Uterus (tissue), 4 donors: ENCODE data around the gene CCDC88A. TPM values are rescaled to one million over a fixed set of nuclear protein-coding genes. Genes with fewer than 3 reads are reported as not detected.

Experiments
- DNase-seq, 2 donors: peaks; one replicate each; pipeline ENCODE4 v3.0.0-alpha.2; 2019 to 2020
- H3K27ac ChIP-seq, 2 donors: fragments of 200-600 bp; sonication (generic); 1 replicate in 1 of 2; 2 replicates in 1 of 2; pipeline ENCODE4 v1.5.1; 2016 to 2018
- H3K27me3 ChIP-seq, 2 donors: fragments of 200-600 bp; sonication (generic); one replicate each; pipeline ENCODE4 v1.5.1; 2018 to 2019; ENCODE audit warnings: control low read depth in 1 of 2
- H3K36me3 ChIP-seq, 2 donors: fragments of 200-600 bp; sonication (generic); one replicate each; pipeline ENCODE4 v1.5.1; 2019; ENCODE audit warnings: control low read depth in 1 of 2
- H3K4me1 ChIP-seq, 2 donors: fragments of 200-600 bp; sonication (generic); one replicate each; pipeline ENCODE4 v1.5.1; 2018 to 2019; ENCODE audit warnings: control low read depth in 1 of 2
- H3K4me3 ChIP-seq, 2 donors: fragments of 200-600 bp; sonication (generic); 1 replicate in 1 of 2; 2 replicates in 1 of 2; pipeline ENCODE4 v1.5.1; 2018 to 2019; ENCODE audit warnings: mild to moderate bottlenecking in 1 of 2
- H3K9me3 ChIP-seq, 2 donors: fragments of 200-600 bp; sonication (generic); one replicate each; pipeline ENCODE4 v1.5.1; 2019; ENCODE audit warnings: control low read depth in 1 of 2
- CTCF ChIP-seq, 4 experiments: fragments of 200-600 bp in 2 of 4; fragments of 450-650 bp in 2 of 4; sonication (generic) in 2 of 4; IDR thresholded peaks; one replicate each; pipeline ENCODE4 v1.5.1; 2016 to 2019; ENCODE audit warnings: antibody characterized with exemption in 4 of 4, mild to moderate bottlenecking in 2 of 4, moderate library complexity in 1 of 4
- POLR2A ChIP-seq, 2 donors: fragments of 450-650 bp; IDR thresholded peaks; one replicate each; pipeline ENCODE4 v1.6.1; 2016; ENCODE audit warnings: antibody characterized with exemption in 2 of 2, mild to moderate bottlenecking in 1 of 2, moderate library complexity in 1 of 2
- intact Hi-C: fragments of 100-400 bp; cut with DNase I; formaldehyde crosslinking; loops from one replicate; pipeline ENCODE4 v1.15.1; 2023; ENCODE audit warnings: low total_unique reads
- total RNA-seq, 4 donors: library from RNA; depleted of rRNA in 3 of 4; stranded (reverse); fragments of >200 nt in 3 of 4; gene quantifications; one replicate each; pipeline versions ENCODE4 v1.1.0 to v1.2.4, GENCODE V29; 2014 to 2023
- donor health status: DM: yes; HTN: yes; CAD: no.

The CCDC88A gene
- total RNA-seq, 4 donors from 2014 or later = 34.1 to 152 (median 49.9) TPM

DNA sequence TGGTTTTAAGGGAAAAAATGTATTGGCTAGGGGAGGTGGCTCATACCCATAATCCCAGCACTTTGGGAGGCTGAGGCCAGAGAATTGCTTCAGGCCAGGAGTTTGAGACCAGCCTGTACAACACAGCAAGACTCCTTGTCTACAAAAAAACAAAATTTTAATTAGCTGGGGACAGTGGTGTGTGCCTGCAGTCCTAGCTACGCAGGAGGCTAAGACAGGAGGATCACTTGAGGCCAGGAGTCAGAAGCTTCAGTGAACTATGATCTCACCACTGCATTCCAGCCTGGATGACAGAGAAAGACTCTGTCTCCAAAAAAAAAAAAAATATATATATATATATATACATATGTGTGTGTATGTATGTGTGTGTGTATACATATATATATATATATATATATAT, 18.5 kb downstream of the CCDC88A start:
- H3K27ac ChIP-seq = no peak overlapping the region
- H3K9me3 ChIP-seq = no peaks in the 10 kb centered on the region
- H3K27me3 ChIP-seq = no peaks in the 10 kb centered on the region
- H3K4me1 ChIP-seq = no peaks in the 10 kb centered on the region
- intact Hi-C loops = no loop called here
- no peak for DNase-seq
- H3K4me3 ChIP-seq = no peak overlapping the region
- no peak for TF ChIP-seq CTCF (IDR thresholded peaks at IDR 0.05)
- no peak for TF ChIP-seq POLR2A (IDR thresholded peaks at IDR 0.05)
- H3K36me3 ChIP-seq = no peaks in the 10 kb centered on the region

DNA sequence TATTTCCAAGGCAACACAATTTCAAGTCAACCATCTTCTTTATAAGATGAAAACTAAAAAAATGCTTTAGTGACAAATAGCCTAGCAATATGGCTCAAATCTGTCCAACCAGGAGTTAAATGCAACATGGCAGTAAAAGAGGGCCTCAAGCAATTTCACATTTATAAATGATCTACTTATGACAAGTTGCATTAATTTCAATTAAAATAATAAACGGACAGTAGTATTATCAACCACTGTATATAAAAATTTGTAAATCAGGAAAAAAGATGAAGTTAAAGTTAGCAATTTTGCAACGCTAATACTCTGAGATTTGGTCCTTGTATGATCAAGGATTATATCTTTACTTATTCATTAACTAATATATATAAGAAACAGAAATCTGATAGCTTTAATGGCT, 19.3 kb downstream of the CCDC88A start:
- H3K27me3 ChIP-seq = no peaks in the 10 kb centered on the region
- H3K9me3 ChIP-seq = no peaks in the 10 kb centered on the region
- no peaks in the 10 kb centered on the region for H3K36me3 ChIP-seq
- intact Hi-C loops = no loop called here
- H3K4me3 ChIP-seq = no peak overlapping the region
- no peak overlapping the region for H3K27ac ChIP-seq
- no peak for DNase-seq
- H3K4me1 ChIP-seq = no peaks in the 10 kb centered on the region
- no peak for TF ChIP-seq CTCF (IDR thresholded peaks at IDR 0.05)

GRCh38 chr2:55399815-55400214, 19.8 kb downstream of the CCDC88A start:
- no peaks in the 10 kb centered on the region for H3K9me3 ChIP-seq
- intact Hi-C loops = no loop called here
- H3K27me3 ChIP-seq = no peaks in the 10 kb centered on the region
- H3K36me3 ChIP-seq = no peaks in the 10 kb centered on the region
- H3K27ac ChIP-seq = no peak overlapping the region
- TF ChIP-seq CTCF (IDR thresholded peaks at IDR 0.05) = no peak
- no peak for TF ChIP-seq POLR2A (IDR thresholded peaks at IDR 0.05)
- no peak for DNase-seq
- no peaks in the 10 kb centered on the region for H3K4me1 ChIP-seq
- no peak overlapping the region for H3K4me3 ChIP-seq

DNA sequence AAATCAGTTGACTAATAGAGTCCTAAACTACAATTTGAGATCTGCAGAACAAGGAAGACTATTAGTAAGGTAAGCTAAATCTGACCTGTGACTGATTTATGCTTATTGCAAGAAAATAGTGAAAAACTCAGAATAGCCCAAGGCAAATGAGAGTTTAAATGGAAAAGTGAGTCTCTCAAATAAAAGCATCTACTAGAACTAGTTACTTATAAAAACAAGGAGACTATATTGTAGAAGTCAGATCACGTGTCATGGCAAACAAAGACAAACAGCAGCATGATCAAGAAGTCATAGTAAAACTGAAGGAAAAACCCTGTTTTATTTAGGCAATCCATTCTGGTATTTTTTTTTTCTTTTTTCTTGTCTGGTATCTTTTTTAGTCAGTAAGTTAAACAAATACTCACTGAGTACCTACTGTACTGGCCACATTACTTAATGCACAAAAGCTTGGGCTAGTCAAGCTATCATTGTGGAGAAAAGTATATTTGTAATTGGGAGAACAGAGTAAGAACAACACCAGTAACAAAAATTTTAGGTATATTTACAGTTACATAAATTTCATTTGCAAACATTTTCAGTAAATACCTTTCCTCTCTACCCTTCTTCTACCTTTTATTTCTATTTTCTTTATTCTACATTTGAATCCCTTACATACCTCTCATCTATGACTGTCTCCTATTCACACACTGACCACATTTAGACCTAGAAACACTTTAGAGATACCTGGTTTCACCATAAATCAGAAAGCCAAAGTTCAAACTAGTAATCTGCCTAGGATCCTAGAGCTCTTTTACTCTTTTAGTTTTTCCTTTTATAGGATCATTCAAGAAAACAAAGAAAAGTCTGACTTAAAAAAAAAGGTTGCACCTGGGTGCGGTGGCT, 23.7 kb downstream of the CCDC88A start:
- intact Hi-C loops = no loop called here
- Histone ChIP-seq H3K9me3 (no peaks in the 10 kb centered on the region), H3K27ac (no peak overlapping the region), H3K36me3 (no peaks in the 10 kb centered on the region), H3K4me3 (no peak overlapping the region), H3K4me1 (no peaks in the 10 kb centered on the region), H3K27me3 (no peaks in the 10 kb centered on the region)
- TF ChIP-seq POLR2A (IDR thresholded peaks at IDR 0.05) (no peak), CTCF (IDR thresholded peaks at IDR 0.05) (no peak)
- DNase-seq = no peak

GRCh38 chr2:55391615-55392242, 27.9 kb downstream of the CCDC88A start:
- H3K4me1 ChIP-seq = no peaks in the 10 kb centered on the region
- no peaks in the 10 kb centered on the region for H3K9me3 ChIP-seq
- TF ChIP-seq CTCF (IDR thresholded peaks at IDR 0.05) (no peak), POLR2A (IDR thresholded peaks at IDR 0.05) (no peak)
- H3K36me3 ChIP-seq = no peaks in the 10 kb centered on the region
- H3K27ac ChIP-seq = no peak overlapping the region
- no peak overlapping the region for H3K4me3 ChIP-seq
- intact Hi-C loops = no loop called here
- no peak for DNase-seq
- no peaks in the 10 kb centered on the region for H3K27me3 ChIP-seq
